Neural progenitor cell (in vitro differentiated cells): ENCODE measurements around the gene HIVEP2.

Source experiments
- CTCF ChIP-seq: fragments of 200-600 bp; sonication (generic); IDR thresholded peaks from 2 replicates; pipeline ENCODE4 v1.5.1; 2017; ENCODE audit warnings: antibody characterized with exemption, mild to moderate bottlenecking
- EZH2 ChIP-seq: fragments of 200-600 bp; sonication (generic); IDR thresholded peaks from 2 replicates; pipeline ENCODE4 v1.6.1; 2017; ENCODE audit warnings: antibody characterized with exemption, mild to moderate bottlenecking, moderate library complexity
- EZH2phosphoT487 ChIP-seq: fragments of 200-600 bp; sonication (generic); IDR thresholded peaks from 2 replicates; pipeline ENCODE4 v1.6.1; 2017; ENCODE audit warnings: antibody characterized with exemption

DNA sequence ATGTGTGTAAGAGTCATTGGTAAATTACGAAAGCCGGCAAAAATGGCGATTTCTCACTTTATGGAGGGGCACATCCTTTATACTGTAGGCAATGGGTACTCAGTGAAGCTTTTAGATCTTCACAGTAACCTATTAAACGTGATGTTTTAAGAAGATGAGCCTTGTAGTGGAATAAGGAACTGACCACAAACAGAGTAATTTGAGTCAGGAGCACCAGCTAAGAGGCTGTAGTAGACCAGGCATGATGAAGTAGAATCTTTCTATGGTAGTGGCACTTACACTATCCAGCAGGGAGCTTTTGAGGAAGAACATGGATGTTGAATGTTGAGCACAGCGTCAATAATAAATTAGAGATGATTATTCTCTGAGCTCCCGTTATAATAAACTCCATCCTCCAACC, 65.9 kb downstream of the HIVEP2 start:
- no peak for TF ChIP-seq CTCF
- no peak for TF ChIP-seq EZH2
- TF ChIP-seq EZH2phosphoT487, result no peak
